DMS153 treated with DMSO at 0.1 percent for 48 hours (cell line): ENCODE data around the gene CXCR2.
"Not testable (repeated sequence)": the region's sequence is repeated elsewhere in the genome, so short reads cannot be mapped to it uniquely, and the experiment has no call there.

Source experiments
- DNase-seq: peaks from one replicate; lab custom pipeline; 2025; ENCODE audit not compliant: unreplicated experiment; lab: John Stamatoyannopoulos, UW

The CXCR2 gene

GRCh38 chr2:218129458-218130135 is 3.8 kb downstream of the CXCR2 start:
- DNase-seq: no peak

GRCh38 chr2:218130377-218130776 is 4.5 kb downstream of the CXCR2 start:
- no peak for DNase-seq

GRCh38 chr2:218130822-218131221 is 5.0 kb downstream of the CXCR2 start:
- DNase-seq: no peak

- no peak for DNase-seq
Measured at GRCh38 chr2:218137514-218137913, 11.7 kb downstream of the CXCR2 start.

- DNase-seq: no peak
Measured at GRCh38 chr2:218138047-218138446, 12.2 kb downstream of the CXCR2 start.

GRCh38 chr2:218145124-218145523 is 19.3 kb downstream of the CXCR2 start:
- no peak for DNase-seq

- DNase-seq: no peak
Measured at GRCh38 chr2:218146056-218146455, 20.2 kb downstream of the CXCR2 start.

GRCh38 chr2:218149098-218149497 is 23.3 kb downstream of the CXCR2 start:
- DNase-seq: no peak

- DNase-seq: no peak
Measured at GRCh38 chr2:218149848-218150440, 24.1 kb downstream of the CXCR2 start.

- DNase-seq: no peak
Measured at GRCh38 chr2:218152172-218152571, 26.3 kb downstream of the CXCR2 start.

GRCh38 chr2:218152777-218153176 is 26.9 kb downstream of the CXCR2 start:
- no peak for DNase-seq

- no peak for DNase-seq
Measured at GRCh38 chr2:218155953-218156479, 30.2 kb downstream of the CXCR2 start.

- DNase-seq: no peak
Measured at GRCh38 chr2:218161644-218162043, 35.8 kb downstream of the CXCR2 start.

- DNase-seq: no peak
Measured at GRCh38 chr2:218162814-218163213, 37.0 kb downstream of the CXCR2 start.

- no peak for DNase-seq
Measured at GRCh38 chr2:218166791-218167190, 41.0 kb downstream of the CXCR2 start, which contains the start of gene CXCR1. TSS of gene CXCR1 (minus strand) at chr2:218166962. CDS start at chr2:218165211, 1,751 bp downstream.

GRCh38 chr2:218168016-218168415 is 42.2 kb downstream of the CXCR2 start:
- no peak for DNase-seq

- DNase-seq: peak; percentile 4
Measured at GRCh38 chr2:218168635-218169462, 43.0 kb downstream of the CXCR2 start.

- no peak for DNase-seq
Measured at GRCh38 chr2:218169757-218170546, 44.1 kb downstream of the CXCR2 start.

- not testable (repeated sequence) for DNase-seq
Measured at GRCh38 chr2:218171744-218172143, 45.9 kb downstream of the CXCR2 start.

- DNase-seq: no peak
Measured at GRCh38 chr2:218172845-218173244, 47.0 kb downstream of the CXCR2 start.

- DNase-seq: no peak
Measured at GRCh38 chr2:218179782-218180181, 54.0 kb downstream of the CXCR2 start.
